Measurements from ENCODE around the gene TMIGD3. TPM values are rescaled to one million over a fixed set of nuclear protein-coding genes. Genes with fewer than 3 reads are reported as not detected.
"Not testable (repeated sequence)": the region's sequence is repeated elsewhere in the genome, so short reads cannot be mapped to it uniquely, and the experiment has no call there.

The TMIGD3 gene
- polyA plus RNA-seq (ENCODE audit: insufficient read length), result 0.27 TPM

DNA sequence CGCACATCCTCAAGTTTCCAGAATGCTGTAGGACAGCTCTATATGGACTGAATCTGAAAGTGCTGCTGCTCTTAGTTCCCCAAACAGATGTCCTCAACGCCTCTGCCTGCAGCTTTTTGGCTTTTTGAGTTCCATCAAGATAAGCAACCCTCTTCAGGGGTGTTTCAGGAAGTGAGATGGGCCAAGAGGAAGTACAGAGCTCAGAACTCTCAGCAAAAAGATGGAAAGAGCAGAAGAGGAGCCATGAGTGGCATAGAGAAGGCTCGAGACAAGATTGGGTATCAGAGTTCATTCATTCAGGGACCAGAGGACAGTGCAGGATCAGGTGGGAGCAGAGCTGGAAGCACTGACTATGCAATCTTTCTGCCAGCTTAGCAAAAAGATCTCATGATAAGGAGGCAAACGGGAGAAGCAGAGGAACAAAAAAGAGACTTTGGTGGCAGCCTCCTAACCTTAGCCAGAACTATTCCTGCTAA lies at the start of gene TMIGD3, which contains the start of gene ADORA3:
TSS of gene TMIGD3 (minus strand) at position 49 of the 476 bp plus-strand sequence. CDS start 279 bp downstream, outside the sequence.
TSS of gene ADORA3 (minus strand) at position 49 of the 476 bp plus-strand sequence. CDS start 279 bp downstream, outside the sequence.
- no peak for DNase-seq

DNA sequence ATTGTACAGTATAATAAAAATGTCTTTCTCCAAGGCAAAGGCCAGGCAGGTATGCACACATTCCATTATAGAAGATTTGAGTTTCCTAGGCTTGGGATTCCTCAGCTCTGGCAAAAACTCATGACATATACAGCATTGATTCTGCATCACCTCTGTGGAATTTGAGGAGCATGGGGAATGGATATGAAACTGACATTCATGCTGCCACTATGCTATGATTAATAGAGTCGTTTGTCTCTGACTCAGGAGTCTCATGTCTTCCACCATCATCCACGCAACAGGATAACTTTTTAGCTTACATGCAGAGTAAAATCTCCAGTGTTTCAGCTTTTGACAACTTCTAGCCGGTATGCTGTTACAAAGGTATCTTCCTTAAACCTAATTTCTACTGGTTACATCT lies 49.8 kb upstream of the TMIGD3 start:
- no peak for DNase-seq

DNA sequence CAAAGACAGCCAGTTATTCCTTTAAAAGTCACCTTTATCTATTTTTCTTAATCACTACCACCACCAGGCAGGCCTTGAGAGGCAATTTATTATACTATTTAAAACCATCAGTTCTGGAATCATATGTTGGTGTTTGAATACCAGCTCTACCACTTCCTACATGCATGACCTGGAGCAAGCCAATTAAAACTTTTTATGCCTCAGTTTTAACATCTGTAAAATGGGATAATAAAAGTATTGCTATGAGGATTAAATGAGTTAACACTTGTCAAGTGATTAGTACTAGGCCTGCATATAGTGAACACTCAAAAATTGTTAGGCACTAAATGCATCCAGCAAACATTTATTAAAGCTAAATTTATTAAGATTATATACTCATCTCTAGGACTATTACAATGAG lies 49.2 kb upstream of the TMIGD3 start:
- no peak for DNase-seq

DNA sequence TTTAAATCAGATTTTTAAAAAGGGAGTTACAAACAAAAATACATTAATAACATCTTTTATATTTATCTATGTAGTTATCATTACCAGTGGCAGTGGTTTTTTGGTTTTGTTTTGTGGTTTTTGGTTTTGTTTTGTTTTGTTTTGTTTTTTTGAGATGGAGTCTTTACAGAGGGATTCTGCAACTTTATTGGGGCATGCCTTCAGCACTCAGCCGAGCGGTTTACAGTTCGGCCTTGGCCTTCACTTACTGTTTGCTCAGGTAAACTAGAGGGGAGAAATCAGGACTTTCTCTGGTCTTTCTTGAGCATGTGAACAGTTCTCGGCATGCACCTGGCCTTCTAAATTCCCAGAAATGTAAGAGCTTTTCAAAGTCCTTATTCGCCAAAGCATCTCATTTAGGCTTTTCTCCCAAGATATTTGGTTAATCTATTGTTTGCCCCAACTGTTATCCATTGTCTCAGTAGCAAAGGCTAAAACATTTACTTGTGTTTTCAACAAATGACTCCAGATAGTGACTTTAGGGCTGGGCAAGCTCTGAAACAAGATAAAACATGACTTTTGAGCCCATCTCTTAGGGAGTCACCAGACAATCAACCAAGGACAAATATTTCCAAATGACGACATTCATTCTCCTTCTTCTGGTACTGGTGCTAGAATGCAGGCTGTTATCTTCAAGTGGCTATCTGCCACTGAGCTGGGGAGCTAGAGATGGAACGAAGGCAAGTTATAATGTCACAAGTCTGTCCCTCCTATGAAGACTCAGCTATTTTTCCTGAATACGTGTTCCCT lies 48.4 kb upstream of the TMIGD3 start:
- DNase-seq, result no peak

DNA sequence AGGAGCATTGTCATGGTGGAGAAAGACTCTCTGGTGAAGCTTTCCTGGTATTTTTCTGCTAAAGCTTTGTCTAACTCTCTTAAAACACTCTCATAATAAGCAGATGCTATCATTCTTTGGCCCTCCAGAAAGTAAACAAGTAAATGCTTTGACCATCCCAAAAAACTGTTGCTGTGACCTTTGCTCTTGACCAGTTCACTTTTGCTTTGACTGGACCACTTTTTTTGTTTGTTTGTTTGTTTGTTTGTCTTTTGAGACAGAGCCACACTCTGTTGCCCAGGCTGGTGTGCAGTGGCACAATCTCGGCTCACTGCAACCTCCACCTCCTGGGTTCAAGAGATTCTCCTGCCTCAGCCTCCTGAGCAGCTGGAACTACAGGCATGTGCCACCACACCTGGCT lies 44.4 kb upstream of the TMIGD3 start:
- not testable (repeated sequence) for DNase-seq

DNA sequence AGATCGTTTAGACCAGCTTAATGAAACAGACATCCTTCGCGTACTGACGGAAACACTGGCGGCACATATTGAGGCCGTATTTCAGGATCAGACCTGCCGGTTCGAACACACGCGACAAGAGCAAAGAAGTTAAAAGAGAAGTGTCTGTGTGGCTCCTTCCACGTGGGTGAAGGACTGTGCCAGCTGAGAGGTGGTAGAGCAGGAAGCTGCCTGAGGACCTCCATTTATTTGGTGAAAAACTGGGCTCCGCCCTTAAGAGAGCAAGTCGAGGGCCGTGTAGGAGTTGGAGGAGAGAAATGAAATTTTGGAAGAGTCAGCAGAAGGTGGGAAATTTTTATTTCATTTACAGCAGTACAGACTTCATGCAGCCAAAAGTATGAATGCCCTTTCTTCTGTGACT lies 38.8 kb upstream of the TMIGD3 start:
- no peak for DNase-seq

DNA sequence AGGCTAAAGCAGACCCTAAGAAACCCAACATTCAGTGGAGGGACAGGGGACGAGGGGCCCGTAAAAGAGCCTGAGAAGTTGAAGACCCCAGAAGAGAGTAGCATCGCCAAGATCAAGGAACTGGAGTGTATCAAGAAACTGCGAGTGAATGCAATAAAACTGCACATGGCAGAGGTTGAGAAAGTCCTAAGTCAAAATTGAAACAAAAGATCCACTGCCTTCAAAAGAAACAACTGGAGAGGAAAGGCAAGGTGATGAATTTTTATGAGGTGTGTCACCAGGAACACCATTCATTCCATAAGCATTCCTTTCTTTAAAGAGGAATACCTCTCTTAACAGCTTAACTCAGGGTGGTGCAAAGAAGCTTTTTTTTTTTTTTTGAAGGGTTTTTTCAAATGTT lies 38.3 kb upstream of the TMIGD3 start:
- DNase-seq, result no peak

DNA sequence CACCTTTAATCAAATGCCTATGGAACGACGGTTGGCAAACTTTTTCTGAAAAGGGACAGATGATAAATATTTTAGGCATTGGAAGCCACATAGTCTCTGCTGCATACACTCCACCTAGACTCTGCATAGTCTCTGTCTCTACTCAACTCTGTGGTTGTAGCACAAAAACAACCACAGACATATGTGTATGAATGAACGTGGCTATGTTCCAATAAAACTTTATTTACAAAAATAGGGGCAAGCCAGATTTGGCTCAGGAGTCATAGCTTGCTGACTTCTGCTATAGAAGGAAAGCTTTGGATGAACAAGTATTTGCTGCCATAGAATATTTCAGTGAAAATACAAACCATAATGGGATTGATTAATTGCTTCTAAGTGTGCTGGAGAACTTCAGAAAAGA lies 37.5 kb upstream of the TMIGD3 start:
- DNase-seq, result no peak

DNA sequence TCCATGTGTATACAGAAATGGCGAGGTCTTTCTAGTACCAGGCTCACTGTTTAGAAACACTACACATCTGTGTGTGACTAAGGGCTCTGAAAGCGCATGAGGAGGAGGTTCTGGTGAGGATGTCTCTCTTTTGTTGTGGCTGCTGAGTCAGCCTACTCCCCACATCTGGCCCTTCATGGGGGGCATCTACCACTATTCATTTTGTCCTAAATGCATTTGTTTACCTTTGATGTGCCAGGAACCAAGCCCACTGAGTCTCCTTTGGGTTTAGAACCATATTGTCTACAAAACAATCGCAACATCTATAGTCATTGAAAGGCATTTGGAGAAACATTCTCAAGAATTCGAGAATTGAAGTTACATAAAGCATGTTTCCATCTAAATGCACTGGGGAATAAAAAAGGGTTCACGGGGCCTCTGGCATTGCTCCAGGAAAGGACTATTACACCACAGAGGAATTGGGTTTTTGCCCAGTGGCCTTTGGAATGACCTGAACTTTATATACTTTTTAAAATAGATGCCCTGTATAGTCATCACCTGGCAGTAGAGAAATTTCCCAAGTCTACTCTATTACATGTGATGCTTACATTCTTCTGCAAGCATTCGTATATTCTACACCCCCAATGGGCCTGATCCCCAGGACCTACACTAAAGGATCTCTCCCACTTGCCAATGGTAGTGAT lies 35.1 kb upstream of the TMIGD3 start:
- DNase-seq, result no peak

- DNase-seq, result no peak
These were observed 32.1 kb upstream of the TMIGD3 start for GRCh38 chr1:111535256-111536191.

DNA sequence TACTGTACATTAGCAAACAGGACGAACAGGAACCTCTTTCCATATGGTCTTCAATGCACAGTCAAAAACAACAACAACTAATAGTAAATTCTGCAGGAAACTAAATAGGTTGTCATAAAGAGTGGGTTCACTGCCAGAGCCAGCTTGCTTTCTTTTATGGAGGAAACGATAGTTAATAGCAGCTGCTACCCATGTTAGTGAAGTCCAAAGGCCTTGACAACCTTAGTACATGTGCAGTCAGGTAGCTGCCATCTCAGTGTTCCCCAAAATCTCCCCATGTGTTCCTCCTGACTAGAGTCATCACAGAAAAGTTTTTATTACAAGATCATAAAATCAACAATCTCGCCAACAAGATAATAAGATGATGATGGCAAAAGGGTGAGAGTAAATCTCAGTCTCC lies 16.6 kb upstream of the TMIGD3 start:
- DNase-seq, result no peak

- no peak for DNase-seq
These were observed 14.2 kb upstream of the TMIGD3 start for GRCh38 chr1:111517469-111518225.

- DNase-seq, result no peak
These were observed 12.6 kb upstream of the TMIGD3 start for GRCh38 chr1:111516005-111516535.

- no peak for DNase-seq
These were observed 12.0 kb upstream of the TMIGD3 start for GRCh38 chr1:111515291-111516004.

DNA sequence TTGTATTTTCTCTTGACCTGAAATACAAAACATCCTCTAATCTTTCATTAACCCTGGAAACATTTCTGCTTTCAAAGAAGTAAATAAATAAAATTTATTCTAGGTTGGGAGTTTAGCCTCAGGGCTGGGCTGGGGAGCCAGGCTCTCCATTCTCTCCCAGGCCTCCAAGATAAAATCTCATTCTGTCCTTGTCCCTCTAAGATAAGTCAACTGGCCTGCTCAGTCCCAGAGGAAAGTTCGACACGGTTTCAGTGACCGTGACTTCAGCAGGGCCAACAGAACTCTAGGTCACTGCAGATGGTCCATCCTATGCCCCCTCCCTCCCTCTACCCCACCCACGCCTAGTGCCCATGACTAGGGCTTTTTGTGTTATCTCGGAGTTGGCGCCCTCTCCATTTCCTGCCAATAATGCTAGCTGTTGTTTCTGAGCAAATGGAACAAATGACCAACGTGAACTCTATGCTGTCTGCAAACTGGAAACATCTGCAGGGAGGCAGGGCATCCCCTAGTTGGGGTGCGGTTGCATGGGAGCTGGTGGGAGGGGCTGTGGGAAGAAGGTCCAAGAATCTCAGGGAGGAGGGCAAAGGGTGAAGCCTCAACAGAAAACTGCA lies 10.1 kb upstream of the TMIGD3 start:
- no peak for DNase-seq

DNA sequence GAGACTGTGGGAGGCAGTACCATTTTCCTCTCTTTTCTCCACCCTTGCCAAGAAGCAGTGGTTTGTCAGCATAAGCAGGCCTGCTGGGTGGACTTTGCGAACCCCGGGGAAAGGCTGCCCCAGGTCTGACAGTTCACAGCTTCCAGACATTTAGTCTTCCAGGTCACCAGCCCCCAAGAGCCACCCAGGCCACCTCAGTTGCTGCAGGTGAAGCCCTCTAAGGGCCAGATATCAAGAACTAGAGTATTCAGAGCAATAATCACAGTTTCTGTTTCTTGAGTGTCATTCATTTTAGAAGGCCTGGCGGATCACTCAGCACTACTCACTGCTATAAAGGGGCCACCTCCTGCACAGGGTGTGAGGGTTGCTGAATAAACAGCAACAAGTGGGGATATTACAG lies 9.5 kb upstream of the TMIGD3 start:
- DNase-seq, result no peak

DNA sequence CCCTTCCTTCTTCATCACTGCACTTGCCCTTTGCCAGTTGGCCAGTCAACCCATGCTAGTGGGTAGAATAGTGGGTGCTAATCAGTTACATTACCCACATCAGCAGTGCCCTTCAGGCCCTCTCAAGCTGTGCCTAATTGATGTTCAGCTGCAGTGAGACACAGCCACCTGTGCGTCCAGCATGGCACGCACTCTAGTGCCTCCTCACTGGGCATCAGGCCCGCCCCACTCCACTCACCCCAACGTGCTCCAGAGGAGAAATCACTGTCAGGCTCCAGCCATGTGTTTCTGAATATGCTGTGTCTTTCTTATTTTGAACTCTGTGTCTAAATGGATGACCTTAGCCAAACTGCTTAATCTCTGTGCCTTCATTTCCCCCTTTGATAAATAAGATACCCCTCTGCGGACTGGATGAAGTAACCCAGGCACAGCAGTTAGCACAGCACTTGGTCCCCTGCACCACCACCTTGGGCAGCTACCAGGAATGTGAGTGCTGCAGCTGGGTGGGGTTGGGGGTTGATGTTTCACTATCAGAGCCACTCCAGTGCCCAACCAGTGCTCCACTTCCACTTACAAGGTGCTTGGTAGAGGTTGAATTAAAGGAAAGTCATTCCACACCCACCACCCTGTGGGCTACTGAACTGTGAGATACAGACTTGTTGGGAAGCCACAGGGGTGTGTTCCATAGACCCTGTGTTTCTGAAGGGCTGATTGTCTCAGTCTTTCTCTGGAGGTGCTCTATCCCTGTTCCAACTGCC lies 8.9 kb upstream of the TMIGD3 start:
- no peak for DNase-seq

- DNase-seq, result no peak
These were observed 7.9 kb upstream of the TMIGD3 start for GRCh38 chr1:111511370-111511769.

DNA sequence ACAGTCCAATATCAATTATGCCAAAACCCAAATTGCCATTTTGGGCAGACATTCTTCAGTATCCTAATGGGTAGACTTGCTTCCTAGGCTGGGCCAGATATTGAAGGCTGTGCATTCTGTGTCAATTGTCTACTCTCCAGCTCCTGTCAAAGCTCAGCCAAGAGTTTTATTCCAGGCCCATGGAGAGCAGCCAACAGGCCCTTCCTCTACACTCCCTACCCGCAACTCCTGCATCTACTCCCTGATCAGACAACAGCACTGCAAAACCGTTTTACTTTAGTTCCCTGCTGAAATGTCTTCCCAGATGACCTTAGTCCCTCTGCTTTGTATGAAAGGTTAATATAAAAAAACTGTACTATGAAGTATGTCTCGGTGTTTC lies 6.6 kb upstream of the TMIGD3 start:
- DNase-seq, result no peak

Data from hindlimb muscle (tissue), 1 donor.